Peyer's patch (tissue), 4 donors: ENCODE data around the gene APEX2.

ENCODE experiments used
- CTCF ChIP-seq, 6 experiments: fragments of 450-650 bp in 4 of 6; fragments of 200-600 bp in 2 of 6; sonication (generic) in 1 of 6; IDR thresholded peaks; one replicate each; pipeline ENCODE4 v1.5.1; 2017 to 2019; ENCODE audit warnings: antibody characterized with exemption in 6 of 6, mild to moderate bottlenecking in 3 of 6, moderate library complexity in 1 of 6
- POLR2A ChIP-seq, 2 donors: fragments of 450-650 bp; IDR thresholded peaks; one replicate each; pipeline ENCODE4 v1.5.1; 2017; ENCODE audit warnings: antibody characterized with exemption in 2 of 2, mild to moderate bottlenecking in 2 of 2, moderate library complexity in 2 of 2

GRCh38 chrX:55039471-55039870 lies 39.3 kb downstream of the APEX2 start:
- TF ChIP-seq POLR2A (IDR thresholded peaks at IDR 0.05) (no peak), CTCF (IDR thresholded peaks at IDR 0.05) (no peak)
